Ovary (tissue), 7 donors: ENCODE measurements around the gene LOC128125822.

ENCODE experiments used
- DNase-seq, 5 donors: peaks; one replicate each; pipeline ENCODE4 v3.0.0-alpha.2; 2019 to 2020
- H3K27ac ChIP-seq, 2 donors: fragments of 200-600 bp; one replicate each; pipeline versions ENCODE4 v1.5.1 to v1.8.0; 2019 to 2022
- H3K27me3 ChIP-seq: fragments of 200-600 bp; one replicate; pipeline ENCODE4 v1.8.0; 2022
- H3K36me3 ChIP-seq: fragments of 200-600 bp; sonication (generic); one replicate; pipeline ENCODE4 v1.5.1; 2019
- H3K4me1 ChIP-seq: one replicate; pipeline ENCODE4 v1.8.1; 2013; ENCODE audit warnings: mild to moderate bottlenecking, moderate library complexity; ENCODE audit not compliant: insufficient read depth
- H3K4me3 ChIP-seq: fragments of 200-600 bp; sonication (generic); one replicate; pipeline ENCODE4 v1.5.1; 2017
- H3K9me3 ChIP-seq, 2 donors: fragments of 200-600 bp in 1 of 2; sonication (generic) in 1 of 2; one replicate each; pipeline versions ENCODE4 v1.5.1 to v1.8.1; 2013 to 2019; ENCODE audit warnings: mild to moderate bottlenecking in 1 of 2, moderate library complexity in 1 of 2
- EP300 ChIP-seq: sonication (generic); formaldehyde crosslinking; IDR thresholded peaks from one replicate; pipeline ENCODE4 v1.6.1; 2017; ENCODE audit warnings: antibody characterized with exemption
- POLR2A ChIP-seq: fragments of 450-650 bp; IDR thresholded peaks from one replicate; pipeline ENCODE4 v1.6.1; 2017; ENCODE audit warnings: antibody characterized with exemption, mild to moderate bottlenecking, moderate library complexity
- WGBS, 3 donors: extraction: QIAGEN DNeasy Blood & Tissue Kit in 1 of 3; methylation state at CpG; one replicate each; pipeline versions ENCODE4 v1.1.5 to v1.1.7; 2013 to 2017; 5-methylcytosine and 5-hydroxymethylcytosine counted together
- intact Hi-C, 4 donors: fragments of 100-400 bp; cut with DNase I; formaldehyde crosslinking; loops; one replicate each; pipeline versions ENCODE4 v1.11.0 to v1.15.1; 2022 to 2023
- TF ChIP-seq, protein P1 (sequence below), 3 donors: fragments of 450-650 bp in 2 of 3; fragments of 200-600 bp in 1 of 3; IDR thresholded peaks; one replicate each; pipeline versions ENCODE4 v1.5.1 to v1.8.0; 2016 to 2022; ENCODE audit warnings: antibody characterized with exemption in 3 of 3, mild to moderate bottlenecking in 1 of 3
- donor health status: DM: no; HTN: no; CAD: no; lungs with moderate emphysema.
- donor health status: DM: no; HTN: no; CAD: no.
- donor health status: Bipolar disorder and iron deficiency.
- donor health status: DM: no; HTN: no; CAD: no.
- donor health status: DM: yes; HTN: yes; CAD: no.

LOC128125822 gene

DNA sequence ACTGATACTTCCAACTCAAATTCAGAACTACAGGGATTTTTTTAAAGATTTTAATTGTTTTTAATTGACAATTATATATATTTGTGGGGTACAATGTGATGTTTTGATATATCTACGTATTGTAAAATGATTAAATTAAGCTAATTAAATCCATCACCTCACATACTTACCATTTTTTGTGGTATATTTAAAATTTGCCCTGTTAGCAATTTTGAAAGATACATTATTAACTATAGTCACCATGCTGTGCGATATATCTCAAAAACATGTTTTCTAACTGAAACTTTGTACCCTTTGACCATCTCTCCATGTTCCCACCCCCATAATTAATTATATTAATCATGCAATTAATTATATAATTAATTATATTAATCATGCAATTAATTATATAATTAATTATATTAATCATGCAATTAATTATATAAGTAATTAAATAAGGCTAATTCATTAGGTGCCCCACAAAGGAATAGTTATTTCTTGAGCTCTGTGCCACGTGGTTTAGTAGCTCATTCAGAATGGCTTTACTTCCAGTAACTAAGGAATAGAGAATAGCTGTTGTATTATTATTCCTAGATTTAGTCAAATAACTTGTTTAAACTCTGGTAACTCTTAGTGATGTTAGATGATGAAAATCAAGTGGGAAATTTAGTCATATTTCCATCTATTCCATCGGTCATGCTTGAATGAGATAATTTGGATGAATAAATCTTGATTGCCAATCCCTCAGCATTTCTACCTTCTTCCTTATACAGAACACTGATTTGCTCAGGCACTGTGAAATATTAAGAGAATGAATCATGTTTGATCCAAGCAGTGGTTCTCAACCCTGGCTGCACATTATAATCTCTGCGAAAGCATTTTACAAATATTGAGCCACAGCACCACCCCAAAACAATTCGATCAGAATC, 25.1 kb downstream of the LOC128125822 start:
- 41 to 50% (median 47%) methylated on average over 6 of the region's 6 CpGs for WGBS, 3 donors
- Histone ChIP-seq H3K4me1 (no peaks in the 10 kb centered on the region), H3K36me3 (no peaks in the 10 kb centered on the region), H3K27me3 (no peaks in the 10 kb centered on the region), H3K27ac (no peak overlapping the region), H3K4me3 (no peak overlapping the region), H3K9me3 (no peaks in the 10 kb centered on the region)
- intact Hi-C loops: loop anchor here in 3 of 4 donors (5.0 to 10.0 kb wide), 2 partner anchors 165 to 167 kb away; no protein-coding TSS in a partner anchor
- no peak for DNase-seq
- no peak for TF ChIP-seq EP300
- no peak for TF ChIP-seq POLR2A
- TF ChIP-seq, protein P1, sequence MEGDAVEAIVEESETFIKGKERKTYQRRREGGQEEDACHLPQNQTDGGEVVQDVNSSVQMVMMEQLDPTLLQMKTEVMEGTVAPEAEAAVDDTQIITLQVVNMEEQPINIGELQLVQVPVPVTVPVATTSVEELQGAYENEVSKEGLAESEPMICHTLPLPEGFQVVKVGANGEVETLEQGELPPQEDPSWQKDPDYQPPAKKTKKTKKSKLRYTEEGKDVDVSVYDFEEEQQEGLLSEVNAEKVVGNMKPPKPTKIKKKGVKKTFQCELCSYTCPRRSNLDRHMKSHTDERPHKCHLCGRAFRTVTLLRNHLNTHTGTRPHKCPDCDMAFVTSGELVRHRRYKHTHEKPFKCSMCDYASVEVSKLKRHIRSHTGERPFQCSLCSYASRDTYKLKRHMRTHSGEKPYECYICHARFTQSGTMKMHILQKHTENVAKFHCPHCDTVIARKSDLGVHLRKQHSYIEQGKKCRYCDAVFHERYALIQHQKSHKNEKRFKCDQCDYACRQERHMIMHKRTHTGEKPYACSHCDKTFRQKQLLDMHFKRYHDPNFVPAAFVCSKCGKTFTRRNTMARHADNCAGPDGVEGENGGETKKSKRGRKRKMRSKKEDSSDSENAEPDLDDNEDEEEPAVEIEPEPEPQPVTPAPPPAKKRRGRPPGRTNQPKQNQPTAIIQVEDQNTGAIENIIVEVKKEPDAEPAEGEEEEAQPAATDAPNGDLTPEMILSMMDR (IDR thresholded peaks at IDR 0.05): no peak

DNA sequence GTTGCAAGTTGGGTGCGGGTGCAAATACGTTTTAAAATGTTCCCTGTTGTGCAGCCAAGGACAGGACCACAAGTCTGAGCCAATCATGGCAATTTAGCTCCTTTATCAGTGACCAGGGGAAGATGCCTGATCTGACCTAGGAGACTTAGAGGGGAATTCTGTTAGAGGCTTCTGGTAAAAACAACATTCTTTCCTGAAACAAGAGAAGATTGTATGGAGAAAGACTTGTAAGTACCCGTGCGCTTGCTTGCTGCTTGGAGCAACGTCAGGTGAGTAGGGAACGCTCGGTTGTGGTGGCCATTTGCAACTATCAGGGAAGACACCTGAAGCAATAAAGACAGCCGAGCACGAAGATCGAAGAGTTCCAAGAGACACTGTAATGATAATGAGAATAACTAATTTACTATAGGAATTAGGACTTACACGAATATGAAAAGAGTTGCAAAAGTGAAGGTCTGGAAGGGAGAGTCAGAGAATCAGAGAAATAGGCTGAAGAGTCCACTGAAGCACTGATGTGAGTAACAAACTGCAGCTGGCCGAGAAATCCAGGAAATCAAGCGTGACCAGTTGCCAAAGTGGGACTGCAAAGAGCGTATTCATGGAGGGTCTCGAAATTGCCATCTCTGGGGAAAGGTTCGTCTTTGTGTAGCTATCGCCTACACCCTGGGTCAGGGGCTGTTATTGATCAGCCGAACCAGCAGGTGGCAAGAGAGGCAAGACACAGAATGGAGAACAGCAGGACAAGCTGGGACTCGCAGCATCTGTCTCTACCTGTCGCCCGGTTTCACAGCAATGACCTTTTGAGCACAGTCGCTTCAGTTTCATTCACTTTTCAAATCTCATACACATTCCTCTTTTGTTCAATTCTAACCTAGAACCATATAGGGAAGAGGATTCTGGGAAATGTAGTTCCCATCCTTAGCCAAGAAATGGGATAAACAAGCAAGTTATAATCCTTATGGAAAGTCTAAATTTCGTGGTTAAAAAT, 26.1 kb downstream of the LOC128125822 start:
- no peak for TF ChIP-seq POLR2A
- TF ChIP-seq, protein P1 (IDR thresholded peaks at IDR 0.05): peak; percentile 50 to 87 (median 61)
- H3K27ac ChIP-seq: no peak overlapping the region
- DNase-seq: peak; percentile 53 to 66 (median 64)
- H3K4me1 ChIP-seq: no peaks in the 10 kb centered on the region
- 1 to 3% (median 1%) methylated on average over 23 of the region's 23 CpGs for WGBS, 3 donors
- intact Hi-C loops: loop anchor here in 3 of 4 donors (5.0 to 10.0 kb wide), 2 partner anchors 164 to 166 kb away; no protein-coding TSS in a partner anchor
- no peaks in the 10 kb centered on the region for H3K9me3 ChIP-seq
- no peaks in the 10 kb centered on the region for H3K36me3 ChIP-seq
- no peaks in the 10 kb centered on the region for H3K27me3 ChIP-seq
- H3K4me3 ChIP-seq: peak overlapping the region; percentile 33

DNA sequence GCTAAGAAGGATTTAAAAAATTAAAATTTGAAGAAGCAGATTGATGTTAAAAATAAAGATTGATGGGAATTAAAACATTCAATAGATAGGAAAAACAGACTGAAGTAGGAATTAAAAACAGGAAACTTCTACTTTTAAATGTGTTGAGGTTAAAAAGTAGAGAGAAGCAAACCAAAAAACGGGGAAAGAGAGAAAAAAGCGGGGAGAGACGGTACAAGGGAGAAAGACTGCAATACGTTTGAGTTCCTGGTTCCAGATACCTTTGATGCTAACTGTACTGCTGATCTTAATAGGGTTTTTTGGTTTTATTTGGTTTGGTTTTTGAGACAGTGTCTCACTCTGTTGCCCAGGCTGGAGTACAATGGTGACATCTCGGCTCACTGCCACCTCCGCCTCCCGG, 27.0 kb downstream of the LOC128125822 start:
- intact Hi-C loops: loop anchor here in 3 of 4 donors (5.0 to 10.0 kb wide), 2 partner anchors 163 to 166 kb away; no protein-coding TSS in a partner anchor
- no peak overlapping the region for H3K4me3 ChIP-seq
- DNase-seq: no peak
- H3K27ac ChIP-seq: no peak overlapping the region
- TF ChIP-seq, protein P1 (IDR thresholded peaks at IDR 0.05): no peak
- no peaks in the 10 kb centered on the region for H3K9me3 ChIP-seq
- no peaks in the 10 kb centered on the region for H3K4me1 ChIP-seq
- 78 to 90% (median 84%) methylated on average over 7 of the region's 7 CpGs for WGBS, 3 donors
- H3K36me3 ChIP-seq: no peaks in the 10 kb centered on the region
- H3K27me3 ChIP-seq: no peaks in the 10 kb centered on the region

DNA sequence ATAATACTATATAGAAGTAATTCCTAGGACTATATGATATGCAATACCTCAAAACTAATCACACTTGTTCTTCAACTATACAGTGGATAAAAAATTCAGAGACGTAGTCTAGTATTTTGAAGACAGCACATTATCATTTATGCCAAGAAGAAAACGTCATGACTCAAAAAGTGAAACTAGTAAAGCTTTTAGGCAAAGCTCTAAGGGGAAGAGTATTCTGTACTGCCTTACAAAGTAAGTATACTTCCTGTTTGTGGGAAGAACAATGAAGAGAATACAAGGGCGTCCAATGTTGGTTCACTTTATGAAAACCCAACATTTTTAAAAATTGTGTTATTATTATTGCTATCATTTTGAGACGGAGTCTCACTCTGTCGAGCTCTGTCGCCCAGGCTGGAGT, 27.9 kb downstream of the LOC128125822 start:
- no peak for DNase-seq
- H3K4me1 ChIP-seq: no peaks in the 10 kb centered on the region
- no peaks in the 10 kb centered on the region for H3K9me3 ChIP-seq
- H3K4me3 ChIP-seq: no peak overlapping the region
- no peaks in the 10 kb centered on the region for H3K36me3 ChIP-seq
- TF ChIP-seq EP300 (no peak), POLR2A (no peak)
- TF ChIP-seq, protein P1 (IDR thresholded peaks at IDR 0.05): no peak
- H3K27me3 ChIP-seq: no peaks in the 10 kb centered on the region
- intact Hi-C loops: loop anchor here in 1 of 4 donors (10.0 kb wide), 1 partner anchor 165 kb away; no protein-coding TSS in a partner anchor
- 58 to 72% (median 72%) methylated on average over 6 of the region's 6 CpGs for WGBS, 3 donors
- H3K27ac ChIP-seq: no peak overlapping the region
